ENCODE data around the gene TCEA2.

TCEA2 gene

DNA sequence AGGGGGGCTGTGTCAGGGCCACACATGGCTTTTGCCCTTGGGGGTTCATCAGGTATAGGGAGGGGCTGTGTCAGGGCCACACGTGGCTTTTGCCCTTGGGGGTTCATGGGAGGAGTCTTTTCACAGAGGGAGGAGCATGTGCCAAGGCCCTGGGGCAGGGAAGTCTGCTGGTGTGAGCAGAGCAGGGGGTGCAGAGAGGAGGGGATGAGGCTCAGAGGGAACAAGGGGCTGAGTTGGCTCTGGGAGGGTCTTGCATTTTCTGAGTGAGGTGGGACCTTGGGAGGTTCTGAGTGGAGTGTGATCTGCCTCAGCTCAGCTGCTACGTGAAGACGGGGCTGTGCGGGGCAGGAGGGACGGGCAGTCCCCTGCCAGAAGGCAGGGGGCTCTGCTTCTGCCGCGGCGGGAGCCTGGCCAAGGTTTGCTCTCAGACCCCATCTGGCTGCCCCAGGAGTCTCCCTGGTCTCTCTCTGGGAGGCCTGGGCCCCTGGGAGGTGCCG lies 7.6 kb upstream of the TCEA2 start:
- POLR2A ChIA-PET = no interaction called here
- no peak for DNase-seq (ENCODE audit: extremely low spot score)
- CTCF ChIA-PET = interaction anchor here (1.4 kb wide), 1 partner anchor 65 kb away, joined by 7 read pairs; no protein-coding TSS in a partner anchor
- TF ChIP-seq ARNT (IDR thresholded peaks at IDR 0.05) (no peak), FOXA1 (IDR thresholded peaks at IDR 0.05) (no peak), FOXK2 (IDR thresholded peaks at IDR 0.05) (no peak), HDGF (IDR thresholded peaks at IDR 0.05; ENCODE audit: borderline replicate concordance) (no peak), TARDBP (IDR thresholded peaks at IDR 0.05) (no peak), LEF1 (IDR thresholded peaks at IDR 0.05; ENCODE audit: borderline replicate concordance) (no peak), NFRKB (IDR thresholded peaks at IDR 0.05) (no peak), ZNF384 (IDR thresholded peaks at IDR 0.05) (no peak), SP1 (IDR thresholded peaks at IDR 0.05) (no peak), ELF4 (IDR thresholded peaks at IDR 0.05) (no peak)
- TF ChIP-seq, protein P1, sequence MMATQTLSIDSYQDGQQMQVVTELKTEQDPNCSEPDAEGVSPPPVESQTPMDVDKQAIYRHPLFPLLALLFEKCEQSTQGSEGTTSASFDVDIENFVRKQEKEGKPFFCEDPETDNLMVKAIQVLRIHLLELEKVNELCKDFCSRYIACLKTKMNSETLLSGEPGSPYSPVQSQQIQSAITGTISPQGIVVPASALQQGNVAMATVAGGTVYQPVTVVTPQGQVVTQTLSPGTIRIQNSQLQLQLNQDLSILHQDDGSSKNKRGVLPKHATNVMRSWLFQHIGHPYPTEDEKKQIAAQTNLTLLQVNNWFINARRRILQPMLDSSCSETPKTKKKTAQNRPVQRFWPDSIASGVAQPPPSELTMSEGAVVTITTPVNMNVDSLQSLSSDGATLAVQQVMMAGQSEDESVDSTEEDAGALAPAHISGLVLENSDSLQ (IDR thresholded peaks at IDR 0.05) = no peak

GRCh38 chr20:64055893-64056638 lies 6.9 kb upstream of the TCEA2 start:
- CTCF ChIA-PET = interaction anchor here (2.2 kb wide), 1 partner anchor 18 kb away, joined by 10 read pairs; no protein-coding TSS in a partner anchor
- POLR2A ChIA-PET = no interaction called here
- no peak for DNase-seq (ENCODE audit: extremely low spot score)
- TF ChIP-seq LEF1 (IDR thresholded peaks at IDR 0.05; ENCODE audit: borderline replicate concordance) (no peak), HDGF (IDR thresholded peaks at IDR 0.05; ENCODE audit: borderline replicate concordance) (no peak), ARNT (IDR thresholded peaks at IDR 0.05) (no peak), SUZ12 (IDR thresholded peaks at IDR 0.05) (no peak)

- TF ChIP-seq FOXM1 (IDR thresholded peaks at IDR 0.05; ENCODE audit: borderline replicate concordance) (no peak), ELF4 (IDR thresholded peaks at IDR 0.05) (no peak), CTBP1 (IDR thresholded peaks at IDR 0.05; ENCODE audit: borderline replicate concordance) (no peak), TARDBP (IDR thresholded peaks at IDR 0.05) (no peak), SP1 (IDR thresholded peaks at IDR 0.05) (no peak), BHLHE40 (IDR thresholded peaks at IDR 0.05; ENCODE audit: borderline replicate concordance) (no peak), FOXA1 (IDR thresholded peaks at IDR 0.05) (no peak), L3MBTL2 (conservative IDR thresholded peaks at IDR 0.05) (no peak), HDGF (IDR thresholded peaks at IDR 0.05; ENCODE audit: borderline replicate concordance) (no peak), NFRKB (IDR thresholded peaks at IDR 0.05) (no peak)
- TF ChIP-seq, protein P1 (IDR thresholded peaks at IDR 0.05) = no peak
- ChIA-PET POLR2A (no interaction called here), CTCF (interaction anchor here (2.2 kb wide), 1 partner anchor 18 kb away, joined by 10 read pairs; no protein-coding TSS in a partner anchor)
- DNase-seq (ENCODE audit: extremely low spot score) = no peak
Observed at GRCh38 chr20:64056639-64056888, 6.4 kb upstream of the TCEA2 start.

DNA sequence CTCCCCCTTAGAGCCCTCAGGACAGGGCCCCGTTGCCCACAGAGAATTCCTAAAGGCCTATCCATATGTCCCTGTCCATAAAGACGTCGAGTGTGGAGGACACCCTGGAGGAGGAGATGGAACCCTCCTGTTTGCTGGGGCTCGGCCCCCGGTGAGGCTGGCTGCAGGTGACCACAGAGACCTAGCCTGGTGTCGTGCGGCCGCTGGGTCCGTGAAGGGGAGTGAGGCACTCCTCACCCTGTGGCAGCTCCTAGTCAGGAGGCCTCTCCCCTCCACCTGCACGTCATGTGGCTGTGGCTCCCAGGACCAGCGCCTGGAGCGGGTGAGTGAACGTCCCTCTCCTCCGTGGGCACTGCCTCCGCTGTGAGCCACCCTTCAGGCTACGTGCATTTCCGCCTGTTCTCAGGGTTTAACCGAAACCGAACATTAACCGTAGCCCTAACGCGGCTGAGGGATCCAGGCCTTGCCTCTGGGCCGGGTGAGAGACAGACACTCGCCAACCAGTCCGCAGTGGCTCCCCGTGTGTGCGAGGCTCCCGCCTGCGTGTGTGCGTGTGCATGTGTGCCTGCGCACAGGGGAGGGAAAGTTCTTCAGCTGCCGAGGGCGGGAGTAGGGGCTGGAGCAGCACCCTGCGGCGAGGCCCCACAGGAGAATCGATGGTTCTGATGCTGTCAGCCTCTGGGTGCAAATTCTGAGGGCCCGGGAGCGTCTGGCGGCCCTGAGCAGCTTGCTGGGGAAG lies 5.9 kb upstream of the TCEA2 start:
- TF ChIP-seq FOXA1 (IDR thresholded peaks at IDR 0.05) (no peak), FOXK2 (IDR thresholded peaks at IDR 0.05) (no peak), LEF1 (IDR thresholded peaks at IDR 0.05; ENCODE audit: borderline replicate concordance) (no peak), FOXM1 (IDR thresholded peaks at IDR 0.05; ENCODE audit: borderline replicate concordance) (no peak), ZNF384 (IDR thresholded peaks at IDR 0.05) (no peak), SP1 (IDR thresholded peaks at IDR 0.05) (no peak), CTBP1 (IDR thresholded peaks at IDR 0.05; ENCODE audit: borderline replicate concordance) (no peak), TARDBP (IDR thresholded peaks at IDR 0.05) (no peak), SUZ12 (IDR thresholded peaks at IDR 0.05) (no peak), HDGF (IDR thresholded peaks at IDR 0.05; ENCODE audit: borderline replicate concordance) (no peak), BHLHE40 (IDR thresholded peaks at IDR 0.05; ENCODE audit: borderline replicate concordance) (no peak), ARNT (IDR thresholded peaks at IDR 0.05) (no peak), L3MBTL2 (conservative IDR thresholded peaks at IDR 0.05) (no peak), ELF4 (IDR thresholded peaks at IDR 0.05) (no peak)
- ChIA-PET POLR2A (no interaction called here), CTCF (interaction anchor here (0.6 to 2.2 kb wide), 5 partner anchors 19 to 1469 kb away, joined by 3 to 10 read pairs (median 3); no protein-coding TSS in a partner anchor)
- DNase-seq (ENCODE audit: extremely low spot score) = no peak

DNA sequence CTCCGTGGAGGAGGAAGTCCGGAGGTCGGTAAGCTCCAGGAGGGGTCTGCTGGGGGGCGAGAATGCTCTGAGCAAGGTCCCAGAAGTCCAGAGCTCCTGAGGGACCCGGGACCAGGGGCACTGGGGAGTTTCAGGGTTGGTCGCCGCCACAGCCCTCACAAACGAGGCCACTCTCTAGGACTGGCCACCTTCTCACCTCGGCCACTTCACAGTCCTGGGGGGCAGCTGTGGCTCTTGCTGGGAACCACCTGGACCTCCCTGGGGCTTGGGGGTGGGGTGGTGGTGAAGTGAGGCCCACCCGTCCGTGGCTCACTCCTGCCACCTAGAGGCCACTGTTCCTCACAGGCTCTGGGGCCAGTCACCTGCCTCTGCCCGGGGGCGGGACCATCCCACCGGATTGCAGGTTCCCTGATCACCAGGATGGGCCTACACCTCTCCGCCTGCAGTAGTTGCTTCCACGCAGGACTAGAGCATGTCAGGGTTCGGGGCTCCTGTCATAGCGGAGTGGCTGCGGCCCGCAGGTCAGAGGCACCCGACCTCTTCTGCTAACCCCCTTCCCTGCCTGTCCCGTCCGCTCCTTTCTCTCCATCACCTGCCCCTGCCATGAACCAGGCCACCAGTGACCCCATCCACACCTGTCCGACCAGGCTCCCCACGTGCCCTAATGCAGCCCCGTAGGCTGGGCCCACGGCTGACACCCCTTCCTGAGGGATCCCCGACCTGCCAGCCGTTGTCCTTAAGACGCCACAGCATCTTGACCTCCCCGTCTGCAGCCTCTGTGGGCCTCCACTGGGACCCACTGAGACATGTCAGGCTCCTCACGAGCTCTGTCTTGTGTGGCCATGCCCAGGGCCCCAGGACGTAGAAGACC lies 5.1 kb upstream of the TCEA2 start:
- DNase-seq (ENCODE audit: extremely low spot score) = peak; percentile 86
- TF ChIP-seq NFRKB (IDR thresholded peaks at IDR 0.05) (no peak), ZNF384 (IDR thresholded peaks at IDR 0.05) (no peak), BHLHE40 (IDR thresholded peaks at IDR 0.05; ENCODE audit: borderline replicate concordance) (no peak), ELF4 (IDR thresholded peaks at IDR 0.05) (no peak), FOXM1 (IDR thresholded peaks at IDR 0.05; ENCODE audit: borderline replicate concordance) (no peak), L3MBTL2 (conservative IDR thresholded peaks at IDR 0.05) (no peak), FOXA1 (IDR thresholded peaks at IDR 0.05) (no peak), SP1 (IDR thresholded peaks at IDR 0.05) (no peak), CTBP1 (IDR thresholded peaks at IDR 0.05; ENCODE audit: borderline replicate concordance) (no peak), LEF1 (IDR thresholded peaks at IDR 0.05; ENCODE audit: borderline replicate concordance) (no peak), HDGF (IDR thresholded peaks at IDR 0.05; ENCODE audit: borderline replicate concordance) (no peak), SUZ12 (IDR thresholded peaks at IDR 0.05) (no peak), ARNT (IDR thresholded peaks at IDR 0.05) (no peak), FOXK2 (IDR thresholded peaks at IDR 0.05) (no peak), TARDBP (IDR thresholded peaks at IDR 0.05) (no peak)
- TF ChIP-seq, protein P1 (IDR thresholded peaks at IDR 0.05) = no peak
- POLR2A ChIA-PET = no interaction called here
- CTCF ChIA-PET = interaction anchor here (0.6 to 2.2 kb wide), 5 partner anchors 19 to 1470 kb away, joined by 3 to 10 read pairs (median 3); no protein-coding TSS in a partner anchor

All from HEK293T (cell line).